Jurkat, Clone E6-1 (cell line): ENCODE measurements around the gene SAMD7.
A peak's percentile ranks its signal among the peaks of the same experiment; 100 is the strongest.

Experiments
- DNase-seq: peaks from one replicate; pipeline ENCODE4 v3.0.0-alpha.2; 2011; ENCODE audit warnings: low read depth, low spot score
- H3K4me3 ChIP-seq: 2 replicates; pipeline ENCODE4 v1.5.1; 2011; ENCODE audit warnings: mild to moderate bottlenecking, low read length, control low read depth, moderate library complexity

Gene SAMD7

GRCh38 chr3:169954142-169954756 lies 42.9 kb downstream of the SAMD7 start:
- no peak for DNase-seq
- H3K4me3 ChIP-seq: no peak overlapping the region

- H3K4me3 ChIP-seq: no peak overlapping the region
Measured at GRCh38 chr3:169955406-169955805, 44.0 kb downstream of the SAMD7 start.

GRCh38 chr3:169964176-169964575 lies 52.8 kb downstream of the SAMD7 start:
- H3K4me3 ChIP-seq: no peak overlapping the region
- no peak for DNase-seq

More at GRCh38 chr3:169955406-169955805, 44.0 kb downstream of the SAMD7 start:
- no peak for DNase-seq

- peak overlapping the region; percentile 91 for H3K4me3 ChIP-seq
- no peak for DNase-seq
Measured at GRCh38 chr3:169965562-169966427, 54.4 kb downstream of the SAMD7 start.

GRCh38 chr3:169966428-169966950 lies 55.1 kb downstream of the SAMD7 start, which contains the start of gene SEC62:
TSS of gene SEC62 (plus strand) at chr3:169966807. CDS start at chr3:169966823, 16 bp downstream.
- peak; percentile 83 for DNase-seq
- H3K4me3 ChIP-seq: peak within 1 kb of the TSS; percentile 91

GRCh38 chr3:169966951-169967915 lies 55.9 kb downstream of the SAMD7 start:
- peak overlapping the region; percentile 91 for H3K4me3 ChIP-seq
- DNase-seq: no peak

GRCh38 chr3:169968224-169968885 lies 57.0 kb downstream of the SAMD7 start:
- H3K4me3 ChIP-seq: no peak overlapping the region
- no peak for DNase-seq

- DNase-seq: no peak
- no peak overlapping the region for H3K4me3 ChIP-seq
Measured at GRCh38 chr3:169969174-169970095, 58.1 kb downstream of the SAMD7 start.

DNA sequence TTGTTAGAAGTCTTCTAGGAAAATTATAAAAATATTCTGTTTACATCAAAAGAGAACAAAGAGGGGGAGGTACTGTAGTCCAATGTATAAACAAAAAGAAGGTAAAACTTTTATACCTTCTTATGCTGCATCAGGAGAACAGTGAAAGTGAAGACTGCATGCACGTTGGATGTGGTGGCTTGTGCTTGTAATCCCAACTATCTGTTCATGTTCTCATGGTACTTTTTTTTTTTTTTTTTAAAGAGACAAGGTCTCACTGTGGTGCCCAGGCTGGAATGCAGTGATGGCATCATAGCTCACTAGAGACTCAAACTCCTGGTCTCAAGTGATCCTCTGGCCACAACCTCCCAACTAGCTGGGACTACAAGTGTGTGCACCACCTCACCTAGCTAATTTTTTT lies 59.5 kb downstream of the SAMD7 start:
- no peak overlapping the region for H3K4me3 ChIP-seq
- no peak for DNase-seq

- DNase-seq: no peak
- H3K4me3 ChIP-seq: no peak overlapping the region
Measured at GRCh38 chr3:169971522-169971921, 60.1 kb downstream of the SAMD7 start.

GRCh38 chr3:169980055-169980454 lies 68.7 kb downstream of the SAMD7 start:
- no peak overlapping the region for H3K4me3 ChIP-seq
- no peak for DNase-seq

DNA sequence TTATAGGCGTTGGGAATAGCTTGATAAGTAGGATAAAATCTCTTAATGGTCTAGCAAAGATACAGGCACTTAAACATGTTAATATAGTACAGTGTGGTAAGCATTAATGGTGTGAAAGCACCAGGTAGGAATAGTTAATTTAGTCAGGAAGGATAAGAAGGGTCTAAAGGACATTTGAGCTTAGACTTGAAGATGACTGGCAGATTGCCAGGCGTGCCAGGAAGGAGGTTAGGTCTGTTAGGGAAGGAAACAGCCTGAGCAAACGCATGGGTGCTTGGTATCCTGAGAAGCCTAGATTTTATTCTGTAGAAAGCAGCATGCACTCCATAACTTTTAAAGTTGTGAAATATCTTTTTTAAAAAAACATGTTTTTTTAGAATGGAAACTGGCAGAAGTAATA lies 72.9 kb downstream of the SAMD7 start:
- H3K4me3 ChIP-seq: no peak overlapping the region
- no peak for DNase-seq
